CD4-positive, alpha-beta memory T cell (primary cell): ENCODE data around the gene DDX39B. TPM values are rescaled to one million over a fixed set of nuclear protein-coding genes. Genes with fewer than 3 reads are reported as not detected.
A peak's percentile ranks its signal among the peaks of the same experiment; 100 is the strongest.

Experiments used
- CTCF ChIA-PET: fragments of 350-600 bp; sonication (Branson Sonifier 250); formaldehyde crosslinking; loops from one replicate; lab custom pipeline; 2021; ENCODE audit warnings: inconsistent platforms; ENCODE audit not compliant: partially characterized antibody; lab: Charles Lee
- POLR2A ChIA-PET: fragments of 350-600 bp; sonication (Branson Sonifier 250); formaldehyde crosslinking; loops from one replicate; lab custom pipeline; 2021; ENCODE audit not compliant: partially characterized antibody; lab: Charles Lee
- DNase-seq, 5 donors: peaks; one replicate each; pipeline versions ENCODE4 v3.0.0 to v3.0.0-alpha.2; 2020 to 2022; ENCODE audit warnings: mixed read lengths in 1 of 5
- H3K27ac ChIP-seq: one replicate; pipeline ENCODE4 v1.7.0; 2013; ENCODE audit warnings: low read depth, low read length
- H3K27me3 ChIP-seq: 2 replicates; pipeline ENCODE4 v1.7.0; 2013; ENCODE audit warnings: mild to moderate bottlenecking, low read length, moderate library complexity; ENCODE audit not compliant: insufficient read depth
- H3K36me3 ChIP-seq: 2 replicates; pipeline ENCODE4 v1.7.0; 2013; ENCODE audit warnings: mild to moderate bottlenecking, low read length, moderate library complexity; ENCODE audit not compliant: insufficient read depth
- H3K4me1 ChIP-seq: 2 replicates; pipeline ENCODE4 v1.7.0; 2013; ENCODE audit warnings: mild to moderate bottlenecking, low read length, moderate library complexity; ENCODE audit not compliant: insufficient read depth
- H3K4me3 ChIP-seq, 2 donors: one replicate each; pipeline ENCODE4 v1.7.0; 2013; ENCODE audit warnings: low read length in 2 of 2, mild to moderate bottlenecking in 1 of 2
- H3K9me3 ChIP-seq, 2 donors: one replicate each; pipeline ENCODE4 v1.7.0; 2013; ENCODE audit warnings: low read length in 2 of 2, control low read depth in 1 of 2; ENCODE audit not compliant: control insufficient read depth in 1 of 2
- H3K27ac Mint-ChIP-seq, 7 donors: one replicate each; pipeline ENCODE4 v1.8.0; 2020 to 2021; ENCODE audit warnings: mixed read lengths in 7 of 7, mild to moderate bottlenecking in 6 of 7, inconsistent platforms in 3 of 7, moderate library complexity in 3 of 7
- H3K27me3 Mint-ChIP-seq, 2 donors: one replicate each; pipeline ENCODE4 v1.8.0; 2020 to 2021; ENCODE audit warnings: mixed read lengths in 2 of 2
- H3K36me3 Mint-ChIP-seq, 2 donors: one replicate each; pipeline ENCODE4 v1.8.0; 2020 to 2021; ENCODE audit warnings: mixed read lengths in 2 of 2, inconsistent platforms in 1 of 2, mild to moderate bottlenecking in 1 of 2
- H3K4me1 Mint-ChIP-seq, 4 donors: one replicate each; pipeline ENCODE4 v1.8.0; 2020 to 2021; ENCODE audit warnings: mixed read lengths in 4 of 4, mild to moderate bottlenecking in 1 of 4
- H3K4me3 Mint-ChIP-seq, 8 donors: one replicate each; pipeline ENCODE4 v1.8.0; 2020 to 2021; ENCODE audit warnings: mixed read lengths in 8 of 8, mild to moderate bottlenecking in 7 of 8, moderate library complexity in 6 of 8, inconsistent platforms in 3 of 8
- H3K9me3 Mint-ChIP-seq, 8 donors: one replicate each; pipeline ENCODE4 v1.8.0; 2020 to 2021; ENCODE audit warnings: mixed read lengths in 8 of 8, mild to moderate bottlenecking in 5 of 8, inconsistent platforms in 3 of 8, moderate library complexity in 1 of 8
- intact Hi-C: fragments of 100-400 bp; cut with micrococcal nuclease; formaldehyde crosslinking; loops from one replicate; pipeline ENCODE4 v1.15.1; 2023
- polyA plus RNA-seq, 2 donors: library from polyadenylated mRNA; unstranded; fragments of 300-500 nt; fragmentation: Illumina TruSeq; gene quantifications; one replicate each; pipeline ENCODE4 v1.2.3, GENCODE V29; 2021
- total RNA-seq, 2 experiments: library from RNA; stranded (reverse); gene quantifications; one replicate each; pipeline ENCODE4 v1.2.3, GENCODE V29; 2021

DDX39B gene
- total and polyA plus RNA-seq, 4 experiments from 2014 or later = 65.6 to 737 (median 412) TPM

- Histone ChIP-seq H3K4me3 (no peak overlapping the region), H3K27me3 (no peaks in the 10 kb centered on the region), H3K4me1 (no peaks in the 10 kb centered on the region), H3K36me3 (no peaks in the 10 kb centered on the region), H3K27ac (no peak overlapping the region), H3K9me3 (no peaks in the 10 kb centered on the region)
- Mint-ChIP-seq H3K4me3 (no peak overlapping the region), H3K9me3 (no peaks in the 10 kb centered on the region), H3K27me3 (no peaks in the 10 kb centered on the region), H3K27ac (peak overlapping the region in 1 of 7 donors; percentile 62), H3K4me1 (peaks cover 0 to 4% (median 1%) of the 10 kb centered on the region in 4 donors), H3K36me3 (peaks cover 0 to 2% of the 10 kb centered on the region in 2 donors)
- ChIA-PET CTCF (no interaction called here), POLR2A (interaction anchor here (1.2 kb wide), 1 partner anchor 11 kb away, joined by 5 read pairs; no protein-coding TSS in a partner anchor)
- intact Hi-C loops = no loop called here
- DNase-seq = no peak
Observed at GRCh38 chr6:31483392-31483791, 58.4 kb downstream of the DDX39B start.

DNA sequence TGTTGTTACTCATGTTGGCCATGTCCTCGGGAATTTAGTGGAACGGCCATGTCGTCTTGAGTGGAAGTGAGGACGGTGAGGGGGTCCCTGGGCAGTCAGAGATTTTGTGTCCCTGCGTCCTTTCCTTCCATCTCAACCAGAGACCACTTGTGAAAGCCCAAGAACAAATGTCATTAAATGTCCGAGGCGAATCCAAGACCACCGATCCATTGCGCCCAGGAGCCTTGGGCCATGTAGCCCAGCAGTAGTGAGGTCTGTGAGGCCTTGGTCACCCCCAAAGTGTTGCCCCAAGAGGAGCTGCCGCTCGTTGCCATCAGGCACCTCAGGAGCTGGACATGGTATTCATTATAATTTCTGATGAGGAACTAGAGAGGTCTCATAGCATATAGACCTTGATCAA is 61.2 kb downstream of the DDX39B start:
- intact Hi-C loops = no loop called here
- Mint-ChIP-seq H3K27ac (no peak overlapping the region), H3K36me3 (peaks cover 0 to 2% of the 10 kb centered on the region in 2 donors), H3K4me1 (peaks cover 6 to 16% (median 10%) of the 10 kb centered on the region in 4 donors), H3K4me3 (no peak overlapping the region), H3K27me3 (no peaks in the 10 kb centered on the region), H3K9me3 (no peaks in the 10 kb centered on the region)
- no peak overlapping the region for H3K4me3 ChIP-seq
- H3K36me3 ChIP-seq = no peaks in the 10 kb centered on the region
- H3K27me3 ChIP-seq = no peaks in the 10 kb centered on the region
- ChIA-PET POLR2A (interaction anchor here (1.6 to 3.1 kb wide), 2 partner anchors 10 to 19 kb away, joined by 4 to 10 read pairs; no protein-coding TSS in a partner anchor), CTCF (interaction anchor here (1.0 kb wide), 1 partner anchor 13 kb away, joined by 3 read pairs; no protein-coding TSS in a partner anchor)
- H3K9me3 ChIP-seq = no peaks in the 10 kb centered on the region
- H3K27ac ChIP-seq = no peak overlapping the region
- no peaks in the 10 kb centered on the region for H3K4me1 ChIP-seq
- DNase-seq = no peak

Other genes starting within 250 kb of the DDX39B start
- 1,000 to 10,000 TPM; 5,565 to 5,762 TPM for gene HLA-B, start 184.8 kb downstream of the DDX39B start, total RNA-seq
- gene HLA-B, start 184.8 kb downstream of the DDX39B start, polyA plus RNA-seq = 1,000 to 10,000 TPM; 6,650 to 9,105 TPM
- 10 to 100 TPM; 18.5 to 21.2 TPM for gene MICA, start 138.4 kb downstream of the DDX39B start, total RNA-seq
- 1 to 10 TPM; 3.5 to 5.4 TPM for gene MICA, start 138.4 kb downstream of the DDX39B start, polyA plus RNA-seq
- gene MICB, start 43.9 kb downstream of the DDX39B start, total RNA-seq = 10 to 100 TPM; 21.4 to 26.3 TPM
- 10 to 100 TPM in 1 of 2 donors, 1 to 10 TPM in 1; 8.0 to 11.5 TPM for gene MICB, start 43.9 kb downstream of the DDX39B start, polyA plus RNA-seq
- gene MCCD1, start 13.0 kb downstream of the DDX39B start, total RNA-seq = not detected
- not detected for gene MCCD1, start 13.0 kb downstream of the DDX39B start, polyA plus RNA-seq
- gene ATP6V1G2, start 4.6 kb upstream of the DDX39B start, total RNA-seq = 1 to 10 TPM; 6.0 to 7.2 TPM
- under 1 TPM; 0.84 to 1.00 TPM for gene ATP6V1G2, start 4.6 kb upstream of the DDX39B start, polyA plus RNA-seq
- 10 to 100 TPM in 1 of 2 experiments, 1 to 10 TPM in 1; 9.8 to 13.3 TPM for gene NFKBIL1, start 5.6 kb upstream of the DDX39B start, total RNA-seq
- gene NFKBIL1, start 5.6 kb upstream of the DDX39B start, polyA plus RNA-seq = 1 to 10 TPM; 5.7 to 7.4 TPM
- 10 to 100 TPM; 17.3 to 17.5 TPM for gene LTA, start 30.3 kb upstream of the DDX39B start, total RNA-seq
- 10 to 100 TPM; 27.7 to 31.1 TPM for gene LTA, start 30.3 kb upstream of the DDX39B start, polyA plus RNA-seq
- gene TNF, start 33.6 kb upstream of the DDX39B start, total RNA-seq = 10 to 100 TPM; 25.0 to 28.2 TPM
- 10 to 100 TPM in 1 of 2 donors, 1 to 10 TPM in 1; 3.9 to 10.1 TPM for gene TNF, start 33.6 kb upstream of the DDX39B start, polyA plus RNA-seq
- gene LTB, start 40.4 kb upstream of the DDX39B start, total RNA-seq = 100 to 1,000 TPM; 802 to 835 TPM
- 1,000 to 10,000 TPM; 2,431 to 3,276 TPM for gene LTB, start 40.4 kb upstream of the DDX39B start, polyA plus RNA-seq
- 10 to 100 TPM; 13.6 to 20.3 TPM for gene LST1, start 44.3 kb upstream of the DDX39B start, total RNA-seq
- gene LST1, start 44.3 kb upstream of the DDX39B start, polyA plus RNA-seq = 10 to 100 TPM; 30.4 to 34.8 TPM
- gene NCR3, start 51.0 kb upstream of the DDX39B start, total RNA-seq = 1 to 10 TPM; 3.0 to 4.6 TPM
- gene NCR3, start 51.0 kb upstream of the DDX39B start, polyA plus RNA-seq = 10 to 100 TPM; 28.4 to 28.7 TPM
- gene AIF1, start 73.2 kb upstream of the DDX39B start, total RNA-seq = 1 to 10 TPM; 5.2 to 7.4 TPM
- gene AIF1, start 73.2 kb upstream of the DDX39B start, polyA plus RNA-seq = 10 to 100 TPM; 10.8 to 11.0 TPM
- gene PRRC2A, start 78.7 kb upstream of the DDX39B start, total RNA-seq = 100 to 1,000 TPM; 214 to 218 TPM
- gene PRRC2A, start 78.7 kb upstream of the DDX39B start, polyA plus RNA-seq = 10 to 100 TPM in 1 of 2 donors, under 1 TPM in 1; 0.09 to 12.1 TPM
- 100 to 1,000 TPM; 296 to 325 TPM for gene BAG6, start 110.7 kb upstream of the DDX39B start, total RNA-seq
- 10 to 100 TPM; 12.0 to 23.1 TPM for gene BAG6, start 110.7 kb upstream of the DDX39B start, polyA plus RNA-seq
- 1 to 10 TPM; 1.3 to 1.5 TPM for gene APOM, start 113.9 kb upstream of the DDX39B start, total RNA-seq
- 1 to 10 TPM; 4.9 to 5.2 TPM for gene APOM, start 113.9 kb upstream of the DDX39B start, polyA plus RNA-seq
- 10 to 100 TPM; 37.5 to 39.9 TPM for gene C6orf47, start 118.8 kb upstream of the DDX39B start, total RNA-seq
- gene C6orf47, start 118.8 kb upstream of the DDX39B start, polyA plus RNA-seq = 10 to 100 TPM; 15.8 to 29.7 TPM
- gene GPANK1, start 123.0 kb upstream of the DDX39B start, total RNA-seq = 10 to 100 TPM; 25.1 to 25.5 TPM
- gene GPANK1, start 123.0 kb upstream of the DDX39B start, polyA plus RNA-seq = 10 to 100 TPM; 16.7 to 19.5 TPM
- 100 to 1,000 TPM; 141 to 148 TPM for gene CSNK2B, start 124.1 kb upstream of the DDX39B start, total RNA-seq
- gene CSNK2B, start 124.1 kb upstream of the DDX39B start, polyA plus RNA-seq = 100 to 1,000 TPM; 183 to 232 TPM
- 10 to 100 TPM; 39.3 to 39.8 TPM for gene LY6G5B, start 128.0 kb upstream of the DDX39B start, total RNA-seq
- under 1 TPM in 1 of 2 donors, not detected in 1; 0.98 TPM for gene LY6G5B, start 128.0 kb upstream of the DDX39B start, polyA plus RNA-seq
- 1 to 10 TPM; 4.4 to 4.5 TPM for gene LY6G5C, start 139.1 kb upstream of the DDX39B start, total RNA-seq
- gene LY6G5C, start 139.1 kb upstream of the DDX39B start, polyA plus RNA-seq = 10 to 100 TPM in 1 of 2 donors, 1 to 10 TPM in 1; 8.9 to 11.8 TPM
- 10 to 100 TPM; 66.0 to 69.2 TPM for gene ABHD16A, start 161.3 kb upstream of the DDX39B start, total RNA-seq
- gene ABHD16A, start 161.3 kb upstream of the DDX39B start, polyA plus RNA-seq = 10 to 100 TPM; 35.9 to 46.8 TPM
- gene LY6G6F, start 164.9 kb upstream of the DDX39B start, total RNA-seq = not detected
- gene LY6G6F, start 164.9 kb upstream of the DDX39B start, polyA plus RNA-seq = not detected
- gene LY6G6D, start 173.3 kb upstream of the DDX39B start, total RNA-seq = not detected
- not detected for gene LY6G6D, start 173.3 kb upstream of the DDX39B start, polyA plus RNA-seq
- gene LY6G6C, start 179.7 kb upstream of the DDX39B start, total RNA-seq = not detected
- not detected for gene LY6G6C, start 179.7 kb upstream of the DDX39B start, polyA plus RNA-seq
- gene MPIG6B, start 181.4 kb upstream of the DDX39B start, total RNA-seq = not detected
- not detected for gene MPIG6B, start 181.4 kb upstream of the DDX39B start, polyA plus RNA-seq
- 1 to 10 TPM; 5.4 to 7.4 TPM for gene DDAH2, start 187.3 kb upstream of the DDX39B start, total RNA-seq
- gene DDAH2, start 187.3 kb upstream of the DDX39B start, polyA plus RNA-seq = 10 to 100 TPM; 16.4 to 19.8 TPM
- gene CLIC1, start 194.5 kb upstream of the DDX39B start, total RNA-seq = 10 to 100 TPM; 91.0 to 98.3 TPM
- gene CLIC1, start 194.5 kb upstream of the DDX39B start, polyA plus RNA-seq = 100 to 1,000 TPM; 462 to 601 TPM
- 10 to 100 TPM; 11.4 to 12.1 TPM for gene MSH5, start 198.0 kb upstream of the DDX39B start, total RNA-seq
- gene MSH5, start 198.0 kb upstream of the DDX39B start, polyA plus RNA-seq = 1 to 10 TPM in 1 of 2 donors, under 1 TPM in 1; 0.95 to 3.2 TPM
- gene SAPCD1, start 220.7 kb upstream of the DDX39B start, total RNA-seq = 1 to 10 TPM; 2.7 to 3.7 TPM
- gene SAPCD1, start 220.7 kb upstream of the DDX39B start, polyA plus RNA-seq = under 1 TPM in 1 of 2 donors, not detected in 1; 0.89 TPM
- gene VWA7, start 235.3 kb upstream of the DDX39B start, total RNA-seq = 1 to 10 TPM; 1.0 to 1.7 TPM
- gene VWA7, start 235.3 kb upstream of the DDX39B start, polyA plus RNA-seq = 1 to 10 TPM in 1 of 2 donors, under 1 TPM in 1; 1.00 to 2.5 TPM